ENCODE measurements around the gene ZNF483.

- TF ChIP-seq CTCF (IDR thresholded peaks at IDR 0.05; ENCODE audit: low read length) (no peak), EZH2 (IDR thresholded peaks at IDR 0.05; ENCODE audit: borderline replicate concordance, low read length) (no peak)
Observed at GRCh38 chr9:111548623-111549022, 23.6 kb downstream of the ZNF483 start.

Data from OCI-LY1 (cell line).